HepG2 (cell line): Measurements from ENCODE around the gene DENND4B. TPM values are rescaled to one million over a fixed set of nuclear protein-coding genes. Genes with fewer than 3 reads are reported as not detected.
A peak's percentile ranks its signal among the peaks of the same experiment; 100 is the strongest.

Experiments
- HNRNPLL ChIP-seq: fragments of 200-400 bp; formaldehyde crosslinking; IDR thresholded peaks from 2 replicates; pipeline ENCODE4 v1.6.1; 2017; ENCODE audit warnings: mild to moderate bottlenecking, low read depth, low read length; ENCODE audit not compliant: poor library complexity, severe bottlenecking
- MBNL3 ChIP-seq: fragments of 250-450 bp; sonication (Bioruptor Pico); conservative IDR thresholded peaks from 2 replicates; pipeline ENCODE4 v1.8.0; 2022; ENCODE audit warnings: mild to moderate bottlenecking, inconsistent platforms
- NFE2L1 ChIP-seq: sonication (generic); formaldehyde crosslinking; IDR thresholded peaks from 2 replicates; pipeline ENCODE4 v1.4.0; 2020; ENCODE audit warnings: missing genetic modification reagents, mild to moderate bottlenecking, borderline replicate concordance
- RFXANK ChIP-seq: IDR thresholded peaks from 2 replicates; pipeline ENCODE4 v1.6.1; 2016
- TBL1XR1 ChIP-seq: fragments of 150-350 bp; IDR thresholded peaks from 2 replicates; pipeline ENCODE4 v1.6.1; 2014; ENCODE audit warnings: borderline replicate concordance, low read length; ENCODE audit not compliant: partially characterized antibody
- TCF7 ChIP-seq: sonication (generic); IDR thresholded peaks from 2 replicates; pipeline ENCODE4 v1.6.1; 2016; ENCODE audit warnings: antibody characterized with exemption, low read depth
- XRCC5 ChIP-seq: fragments of 200-400 bp; formaldehyde crosslinking; optimal IDR thresholded peaks from 2 replicates; pipeline ENCODE3; 2017; ENCODE audit warnings: mild to moderate bottlenecking, low read length
- YEATS4 ChIP-seq: sonication (generic); formaldehyde crosslinking; IDR thresholded peaks from 2 replicates; pipeline ENCODE4 v1.4.0; 2020; ENCODE audit warnings: missing genetic modification reagents, borderline replicate concordance
- ZFAT ChIP-seq: sonication (generic); formaldehyde crosslinking; conservative IDR thresholded peaks from 2 replicates; pipeline ENCODE4 v1.8.1; 2023; ENCODE audit warnings: missing genetic modification reagents, inconsistent platforms
- ZNF550 ChIP-seq: sonication (generic); formaldehyde crosslinking; IDR thresholded peaks from 2 replicates; pipeline ENCODE4 v1.4.0; 2020; ENCODE audit warnings: mild to moderate bottlenecking, missing genetic modification reagents, borderline replicate concordance
- polyA plus RNA-seq, 8 experiments: library from polyadenylated mRNA; depleted of rRNA in 3 of 8; stranded (reverse) in 7 of 8; unstranded in 1 of 8; fragments of >200 nt; fragmentation: Illumina TruSeq in 4 of 8; extraction: Trizol in 4 of 8; gene quantifications; 2 replicates each; pipeline versions ENCODE4 v1.2.1 to v1.2.3, GENCODE V29; 2011 to 2016; ENCODE audit warnings: low read depth in 4 of 8, missing spikeins in 1 of 8, mixed read lengths in 1 of 8; ENCODE audit not compliant: insufficient read depth in 1 of 8
- total RNA-seq, 5 experiments: library from RNA; depleted of rRNA; stranded (reverse); fragments of >200 nt; fragmentation: Illumina TruSeq; extraction: Trizol; gene quantifications; 2 replicates each; pipeline ENCODE4 v1.2.3, GENCODE V29; 2016; ENCODE audit warnings: low read depth in 1 of 5
- TF ChIP-seq, protein P1 (sequence below): sonication (generic); formaldehyde crosslinking; IDR thresholded peaks from 2 replicates; pipeline ENCODE4 v1.9.0; 2021; ENCODE audit warnings: missing genetic modification reagents, borderline replicate concordance
- TF ChIP-seq, protein P2 (sequence below): sonication (generic); formaldehyde crosslinking; IDR thresholded peaks from 2 replicates; pipeline ENCODE4 v1.5.0; 2020; ENCODE audit warnings: missing genetic modification reagents
- TF ChIP-seq, protein P3 (sequence below): sonication (generic); formaldehyde crosslinking; IDR thresholded peaks from 2 replicates; pipeline ENCODE4 v1.5.1; 2020; ENCODE audit warnings: mild to moderate bottlenecking, missing genetic modification reagents, moderate library complexity
- TF ChIP-seq, protein P4 (sequence below): sonication (generic); formaldehyde crosslinking; IDR thresholded peaks from 2 replicates; pipeline ENCODE4 v1.5.1; 2020; ENCODE audit warnings: mild to moderate bottlenecking, missing genetic modification reagents, moderate library complexity
- TF ChIP-seq, protein P5 (sequence below): sonication (generic); formaldehyde crosslinking; IDR thresholded peaks from 2 replicates; pipeline ENCODE4 v1.4.0; 2020; ENCODE audit warnings: missing genetic modification reagents, borderline replicate concordance

The DENND4B gene
- total and polyA plus RNA-seq, 2 of the 13 experiments (the other 11 are each of a cell fraction or from before 2014, with no cell fraction given) = 15.1 to 20.3 TPM

DNA sequence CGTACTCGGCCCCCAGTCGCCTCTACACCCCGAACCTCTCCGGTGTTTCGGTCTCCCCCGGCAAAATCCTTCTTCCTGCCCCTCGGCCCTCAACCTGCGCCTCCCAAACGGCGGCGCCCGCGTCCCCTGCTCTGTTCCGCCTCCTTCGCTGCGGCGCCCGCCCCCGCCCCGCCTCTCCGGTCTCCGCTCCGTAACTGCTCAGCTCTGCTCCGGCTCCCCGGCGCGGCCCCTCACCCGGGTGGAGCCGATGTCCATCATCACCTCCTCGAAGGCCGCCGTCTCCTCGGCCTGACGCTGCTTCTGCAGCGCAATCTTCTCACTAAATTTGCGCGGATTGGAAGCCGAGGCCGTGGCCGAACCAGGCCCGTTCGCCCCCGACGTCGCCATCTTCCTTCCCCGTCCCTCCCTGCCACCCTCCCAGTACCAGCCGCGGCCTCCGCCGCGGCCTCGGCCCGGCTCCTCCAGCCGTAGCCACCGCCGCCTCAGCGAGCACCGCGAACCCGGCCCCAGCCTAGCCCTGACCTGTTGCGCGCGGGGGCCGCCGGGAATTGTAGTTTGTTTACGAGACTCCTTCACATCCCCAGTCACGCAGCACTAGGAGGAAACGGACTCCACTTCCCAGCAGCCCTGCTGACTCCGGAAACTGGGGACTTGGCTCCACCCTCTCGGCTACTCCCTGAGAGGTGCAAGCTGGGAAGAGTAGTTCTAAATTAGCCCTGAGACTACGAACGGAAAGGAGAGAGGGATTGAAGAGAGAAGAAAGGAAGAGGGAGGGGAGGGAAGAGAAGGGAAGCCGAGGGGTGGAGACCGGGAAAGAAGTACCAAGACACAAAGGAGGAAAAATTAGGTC, 11.8 kb upstream of the DENND4B start, which contains the start of gene CRTC2 (continued):
- TF ChIP-seq, protein P1, sequence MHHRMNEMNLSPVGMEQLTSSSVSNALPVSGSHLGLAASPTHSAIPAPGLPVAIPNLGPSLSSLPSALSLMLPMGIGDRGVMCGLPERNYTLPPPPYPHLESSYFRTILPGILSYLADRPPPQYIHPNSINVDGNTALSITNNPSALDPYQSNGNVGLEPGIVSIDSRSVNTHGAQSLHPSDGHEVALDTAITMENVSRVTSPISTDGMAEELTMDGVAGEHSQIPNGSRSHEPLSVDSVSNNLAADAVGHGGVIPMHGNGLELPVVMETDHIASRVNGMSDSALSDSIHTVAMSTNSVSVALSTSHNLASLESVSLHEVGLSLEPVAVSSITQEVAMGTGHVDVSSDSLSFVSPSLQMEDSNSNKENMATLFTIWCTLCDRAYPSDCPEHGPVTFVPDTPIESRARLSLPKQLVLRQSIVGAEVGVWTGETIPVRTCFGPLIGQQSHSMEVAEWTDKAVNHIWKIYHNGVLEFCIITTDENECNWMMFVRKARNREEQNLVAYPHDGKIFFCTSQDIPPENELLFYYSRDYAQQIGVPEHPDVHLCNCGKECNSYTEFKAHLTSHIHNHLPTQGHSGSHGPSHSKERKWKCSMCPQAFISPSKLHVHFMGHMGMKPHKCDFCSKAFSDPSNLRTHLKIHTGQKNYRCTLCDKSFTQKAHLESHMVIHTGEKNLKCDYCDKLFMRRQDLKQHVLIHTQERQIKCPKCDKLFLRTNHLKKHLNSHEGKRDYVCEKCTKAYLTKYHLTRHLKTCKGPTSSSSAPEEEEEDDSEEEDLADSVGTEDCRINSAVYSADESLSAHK (CRISPR knock-in tag) = no peak
- TF ChIP-seq MBNL3 (CRISPR knock-in tag) (no peak), XRCC5 (peak; percentile 36), NFE2L1 (no peak), TCF7 (no peak), ZNF550 (no peak), TBL1XR1 (peak; percentile 87), ZFAT (CRISPR knock-in tag) (no peak; the same call in 1 of the 2 replicates), YEATS4 (CRISPR knock-in tag) (peak; percentile 80; the same call in 1 of the 2 replicates), RFXANK (CRISPR knock-in tag) (no peak), HNRNPLL (peak; percentile 78)
- TF ChIP-seq, protein P2, sequence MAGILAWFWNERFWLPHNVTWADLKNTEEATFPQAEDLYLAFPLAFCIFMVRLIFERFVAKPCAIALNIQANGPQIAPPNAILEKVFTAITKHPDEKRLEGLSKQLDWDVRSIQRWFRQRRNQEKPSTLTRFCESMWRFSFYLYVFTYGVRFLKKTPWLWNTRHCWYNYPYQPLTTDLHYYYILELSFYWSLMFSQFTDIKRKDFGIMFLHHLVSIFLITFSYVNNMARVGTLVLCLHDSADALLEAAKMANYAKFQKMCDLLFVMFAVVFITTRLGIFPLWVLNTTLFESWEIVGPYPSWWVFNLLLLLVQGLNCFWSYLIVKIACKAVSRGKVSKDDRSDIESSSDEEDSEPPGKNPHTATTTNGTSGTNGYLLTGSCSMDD (CRISPR knock-in tag) = 0 out of 2 replicates have a peak, but pooled peaks have one; percentile 74
- TF ChIP-seq, protein P3, sequence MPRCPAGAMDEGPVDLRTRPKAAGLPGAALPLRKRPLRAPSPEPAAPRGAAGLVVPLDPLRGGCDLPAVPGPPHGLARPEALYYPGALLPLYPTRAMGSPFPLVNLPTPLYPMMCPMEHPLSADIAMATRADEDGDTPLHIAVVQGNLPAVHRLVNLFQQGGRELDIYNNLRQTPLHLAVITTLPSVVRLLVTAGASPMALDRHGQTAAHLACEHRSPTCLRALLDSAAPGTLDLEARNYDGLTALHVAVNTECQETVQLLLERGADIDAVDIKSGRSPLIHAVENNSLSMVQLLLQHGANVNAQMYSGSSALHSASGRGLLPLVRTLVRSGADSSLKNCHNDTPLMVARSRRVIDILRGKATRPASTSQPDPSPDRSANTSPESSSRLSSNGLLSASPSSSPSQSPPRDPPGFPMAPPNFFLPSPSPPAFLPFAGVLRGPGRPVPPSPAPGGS (CRISPR knock-in tag) = peak; percentile 60; the same call in 1 of the 2 replicates
- TF ChIP-seq, protein P4, sequence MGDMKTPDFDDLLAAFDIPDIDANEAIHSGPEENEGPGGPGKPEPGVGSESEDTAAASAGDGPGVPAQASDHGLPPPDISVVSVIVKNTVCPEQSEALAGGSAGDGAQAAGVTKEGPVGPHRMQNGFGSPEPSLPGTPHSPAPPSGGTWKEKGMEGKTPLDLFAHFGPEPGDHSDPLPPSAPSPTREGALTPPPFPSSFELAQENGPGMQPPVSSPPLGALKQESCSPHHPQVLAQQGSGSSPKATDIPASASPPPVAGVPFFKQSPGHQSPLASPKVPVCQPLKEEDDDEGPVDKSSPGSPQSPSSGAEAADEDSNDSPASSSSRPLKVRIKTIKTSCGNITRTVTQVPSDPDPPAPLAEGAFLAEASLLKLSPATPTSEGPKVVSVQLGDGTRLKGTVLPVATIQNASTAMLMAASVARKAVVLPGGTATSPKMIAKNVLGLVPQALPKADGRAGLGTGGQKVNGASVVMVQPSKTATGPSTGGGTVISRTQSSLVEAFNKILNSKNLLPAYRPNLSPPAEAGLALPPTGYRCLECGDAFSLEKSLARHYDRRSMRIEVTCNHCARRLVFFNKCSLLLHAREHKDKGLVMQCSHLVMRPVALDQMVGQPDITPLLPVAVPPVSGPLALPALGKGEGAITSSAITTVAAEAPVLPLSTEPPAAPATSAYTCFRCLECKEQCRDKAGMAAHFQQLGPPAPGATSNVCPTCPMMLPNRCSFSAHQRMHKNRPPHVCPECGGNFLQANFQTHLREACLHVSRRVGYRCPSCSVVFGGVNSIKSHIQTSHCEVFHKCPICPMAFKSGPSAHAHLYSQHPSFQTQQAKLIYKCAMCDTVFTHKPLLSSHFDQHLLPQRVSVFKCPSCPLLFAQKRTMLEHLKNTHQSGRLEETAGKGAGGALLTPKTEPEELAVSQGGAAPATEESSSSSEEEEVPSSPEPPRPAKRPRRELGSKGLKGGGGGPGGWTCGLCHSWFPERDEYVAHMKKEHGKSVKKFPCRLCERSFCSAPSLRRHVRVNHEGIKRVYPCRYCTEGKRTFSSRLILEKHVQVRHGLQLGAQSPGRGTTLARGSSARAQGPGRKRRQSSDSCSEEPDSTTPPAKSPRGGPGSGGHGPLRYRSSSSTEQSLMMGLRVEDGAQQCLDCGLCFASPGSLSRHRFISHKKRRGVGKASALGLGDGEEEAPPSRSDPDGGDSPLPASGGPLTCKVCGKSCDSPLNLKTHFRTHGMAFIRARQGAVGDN (CRISPR knock-in tag) = peak; percentile 81
- TF ChIP-seq, protein P5, sequence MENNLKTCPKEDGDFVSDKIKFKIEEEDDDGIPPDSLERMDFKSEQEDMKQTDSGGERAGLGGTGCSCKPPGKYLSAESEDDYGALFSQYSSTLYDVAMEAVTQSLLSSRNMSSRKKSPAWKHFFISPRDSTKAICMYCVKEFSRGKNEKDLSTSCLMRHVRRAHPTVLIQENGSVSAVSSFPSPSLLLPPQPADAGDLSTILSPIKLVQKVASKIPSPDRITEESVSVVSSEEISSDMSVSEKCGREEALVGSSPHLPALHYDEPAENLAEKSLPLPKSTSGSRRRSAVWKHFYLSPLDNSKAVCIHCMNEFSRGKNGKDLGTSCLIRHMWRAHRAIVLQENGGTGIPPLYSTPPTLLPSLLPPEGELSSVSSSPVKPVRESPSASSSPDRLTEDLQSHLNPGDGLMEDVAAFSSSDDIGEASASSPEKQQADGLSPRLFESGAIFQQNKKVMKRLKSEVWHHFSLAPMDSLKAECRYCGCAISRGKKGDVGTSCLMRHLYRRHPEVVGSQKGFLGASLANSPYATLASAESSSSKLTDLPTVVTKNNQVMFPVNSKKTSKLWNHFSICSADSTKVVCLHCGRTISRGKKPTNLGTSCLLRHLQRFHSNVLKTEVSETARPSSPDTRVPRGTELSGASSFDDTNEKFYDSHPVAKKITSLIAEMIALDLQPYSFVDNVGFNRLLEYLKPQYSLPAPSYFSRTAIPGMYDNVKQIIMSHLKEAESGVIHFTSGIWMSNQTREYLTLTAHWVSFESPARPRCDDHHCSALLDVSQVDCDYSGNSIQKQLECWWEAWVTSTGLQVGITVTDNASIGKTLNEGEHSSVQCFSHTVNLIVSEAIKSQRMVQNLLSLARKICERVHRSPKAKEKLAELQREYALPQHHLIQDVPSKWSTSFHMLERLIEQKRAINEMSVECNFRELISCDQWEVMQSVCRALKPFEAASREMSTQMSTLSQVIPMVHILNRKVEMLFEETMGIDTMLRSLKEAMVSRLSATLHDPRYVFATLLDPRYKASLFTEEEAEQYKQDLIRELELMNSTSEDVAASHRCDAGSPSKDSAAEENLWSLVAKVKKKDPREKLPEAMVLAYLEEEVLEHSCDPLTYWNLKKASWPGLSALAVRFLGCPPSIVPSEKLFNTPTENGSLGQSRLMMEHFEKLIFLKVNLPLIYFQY (CRISPR knock-in tag) = no peak
